DOHH2 (cell line): ENCODE results near the gene HLTF.

ENCODE experiments used
- H3F3A ChIP-seq: fragments of 200-600 bp; sonication (generic), shearing (Covaris generic); 2 replicates; pipeline ENCODE4 v1.6.0; 2016; ENCODE audit warnings: antibody characterized with exemption, mild to moderate bottlenecking; ENCODE audit not compliant: control insufficient read depth, insufficient read depth
- H3K27ac ChIP-seq: fragments of 200-600 bp; sonication (generic); 2 replicates; pipeline ENCODE4 v1.5.1; 2014; ENCODE audit warnings: low read depth, mild to moderate bottlenecking, low read length, moderate library complexity
- H3K27me3 ChIP-seq: fragments of 200-600 bp; sonication (generic); 2 replicates; pipeline ENCODE4 v1.6.1; 2014; ENCODE audit warnings: mild to moderate bottlenecking, low read length, mixed read lengths; ENCODE audit not compliant: control insufficient read depth
- H3K36me3 ChIP-seq: fragments of 200-600 bp; sonication (generic); 2 replicates; pipeline ENCODE4 v1.6.1; 2014; ENCODE audit warnings: mild to moderate bottlenecking, low read length, moderate library complexity, mixed read lengths; ENCODE audit not compliant: control insufficient read depth
- H3K4me1 ChIP-seq: fragments of 200-600 bp; sonication (generic); 2 replicates; pipeline ENCODE4 v1.6.1; 2014; ENCODE audit warnings: mild to moderate bottlenecking, low read length, mixed read lengths; ENCODE audit not compliant: control insufficient read depth
- H3K4me2 ChIP-seq: fragments of 200-600 bp; sonication (generic); 2 replicates; pipeline ENCODE4 v1.6.0; 2014; ENCODE audit warnings: mild to moderate bottlenecking, low read length, moderate library complexity
- H3K4me3 ChIP-seq: fragments of 200-600 bp; sonication (generic); 2 replicates; pipeline ENCODE4 v1.5.1; 2014; ENCODE audit warnings: mild to moderate bottlenecking, low read length, mixed read lengths
- H3K79me2 ChIP-seq: fragments of 200-600 bp; sonication (generic); 2 replicates; pipeline ENCODE4 v1.6.1; 2014; ENCODE audit warnings: mild to moderate bottlenecking, low read length, mixed read lengths; ENCODE audit not compliant: control insufficient read depth
- H3K9me2 ChIP-seq: fragments of 200-600 bp; sonication (generic); replicated peaks from 2 replicates; pipeline ENCODE4 v1.6.1; 2014; ENCODE audit warnings: mild to moderate bottlenecking, low read length, mixed read lengths; ENCODE audit not compliant: control insufficient read depth
- H3K9me3 ChIP-seq: fragments of 200-600 bp; sonication (generic); 2 replicates; pipeline ENCODE4 v1.6.1; 2014; ENCODE audit warnings: antibody characterized with exemption, low read length, mixed read lengths; ENCODE audit not compliant: control insufficient read depth, insufficient read depth
- H4K20me1 ChIP-seq: fragments of 200-600 bp; sonication (generic); 2 replicates; pipeline ENCODE4 v1.6.0; 2014; ENCODE audit warnings: low read depth, mild to moderate bottlenecking, antibody characterized with exemption, low read length, moderate library complexity; ENCODE audit not compliant: control insufficient read depth, insufficient read depth
- EZH2phosphoT487 ChIP-seq: fragments of 200-600 bp; sonication (generic); IDR thresholded peaks from 2 replicates; pipeline ENCODE4 v1.6.1; 2017; ENCODE audit warnings: borderline replicate concordance, mild to moderate bottlenecking, antibody characterized with exemption, low read length, moderate library complexity, mixed read lengths
- TF ChIP-seq, protein P1 (sequence below): fragments of 200-600 bp; sonication (generic); IDR thresholded peaks from one replicate; pipeline ENCODE4 v1.5.1; 2014; ENCODE audit warnings: antibody characterized with exemption, mild to moderate bottlenecking, low read depth, low read length; ENCODE audit not compliant: poor library complexity, severe bottlenecking

HLTF gene

DNA sequence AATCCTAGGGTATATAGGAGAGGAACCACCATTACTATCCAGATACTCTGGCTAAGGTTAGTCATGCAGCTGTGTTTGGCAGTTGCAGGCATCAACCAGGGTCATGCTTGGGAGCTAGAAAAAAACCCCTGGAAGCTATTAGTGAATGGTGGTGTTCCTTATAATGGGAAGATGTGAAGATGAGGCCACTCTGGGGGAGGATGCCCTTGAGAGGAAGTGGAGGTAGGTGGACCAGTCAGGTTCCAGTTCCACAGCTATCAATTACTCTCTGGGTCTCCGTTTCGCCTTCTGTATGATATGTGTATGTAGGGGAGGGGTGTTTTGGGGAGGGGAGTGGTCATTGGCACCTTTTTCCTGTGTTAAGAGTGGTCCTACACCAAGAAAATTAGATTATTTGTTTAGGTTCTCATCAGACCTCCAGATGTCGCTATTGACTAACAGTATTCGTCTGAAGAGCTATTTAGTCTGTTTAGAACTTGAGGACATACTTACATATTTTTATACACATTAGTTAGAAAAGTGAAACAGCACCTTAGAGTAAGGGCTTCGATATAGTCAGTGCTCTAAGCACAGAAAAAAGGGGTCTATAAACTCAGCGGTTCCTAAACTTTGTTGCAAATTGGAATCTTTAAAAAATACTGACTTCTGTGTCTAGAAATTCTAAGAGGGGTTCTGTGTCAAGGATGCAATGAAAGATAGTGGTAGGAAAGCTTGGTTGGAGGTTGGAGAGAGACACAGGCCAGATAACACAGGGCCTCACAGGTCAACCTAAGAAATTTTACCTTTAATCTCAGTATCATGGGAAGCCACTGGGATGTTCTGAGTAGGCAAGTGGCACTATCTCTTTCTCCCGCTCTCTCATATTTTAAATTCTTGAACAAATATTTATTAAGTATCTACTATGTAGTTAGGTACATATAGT is 34.0 kb upstream of the HLTF start:
- Histone ChIP-seq H3K4me1 (peaks cover 4% of the 10 kb centered on the region), H3K9me3 (no peaks in the 10 kb centered on the region), H4K20me1 (no peaks in the 10 kb centered on the region), H3K4me3 (no peak overlapping the region), H3K9me2 (no peaks in the 10 kb centered on the region), H3K4me2 (peak overlapping the region; percentile 30; the same call in 1 of the 2 replicates), H3K79me2 (no peaks in the 10 kb centered on the region), H3K27ac (no peak overlapping the region), H3K36me3 (no peaks in the 10 kb centered on the region), H3F3A (no peaks in the 10 kb centered on the region), H3K27me3 (no peaks in the 10 kb centered on the region)
- TF ChIP-seq, protein P1, sequence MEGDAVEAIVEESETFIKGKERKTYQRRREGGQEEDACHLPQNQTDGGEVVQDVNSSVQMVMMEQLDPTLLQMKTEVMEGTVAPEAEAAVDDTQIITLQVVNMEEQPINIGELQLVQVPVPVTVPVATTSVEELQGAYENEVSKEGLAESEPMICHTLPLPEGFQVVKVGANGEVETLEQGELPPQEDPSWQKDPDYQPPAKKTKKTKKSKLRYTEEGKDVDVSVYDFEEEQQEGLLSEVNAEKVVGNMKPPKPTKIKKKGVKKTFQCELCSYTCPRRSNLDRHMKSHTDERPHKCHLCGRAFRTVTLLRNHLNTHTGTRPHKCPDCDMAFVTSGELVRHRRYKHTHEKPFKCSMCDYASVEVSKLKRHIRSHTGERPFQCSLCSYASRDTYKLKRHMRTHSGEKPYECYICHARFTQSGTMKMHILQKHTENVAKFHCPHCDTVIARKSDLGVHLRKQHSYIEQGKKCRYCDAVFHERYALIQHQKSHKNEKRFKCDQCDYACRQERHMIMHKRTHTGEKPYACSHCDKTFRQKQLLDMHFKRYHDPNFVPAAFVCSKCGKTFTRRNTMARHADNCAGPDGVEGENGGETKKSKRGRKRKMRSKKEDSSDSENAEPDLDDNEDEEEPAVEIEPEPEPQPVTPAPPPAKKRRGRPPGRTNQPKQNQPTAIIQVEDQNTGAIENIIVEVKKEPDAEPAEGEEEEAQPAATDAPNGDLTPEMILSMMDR = peak; percentile 73
- TF ChIP-seq EZH2phosphoT487 = no peak

DNA sequence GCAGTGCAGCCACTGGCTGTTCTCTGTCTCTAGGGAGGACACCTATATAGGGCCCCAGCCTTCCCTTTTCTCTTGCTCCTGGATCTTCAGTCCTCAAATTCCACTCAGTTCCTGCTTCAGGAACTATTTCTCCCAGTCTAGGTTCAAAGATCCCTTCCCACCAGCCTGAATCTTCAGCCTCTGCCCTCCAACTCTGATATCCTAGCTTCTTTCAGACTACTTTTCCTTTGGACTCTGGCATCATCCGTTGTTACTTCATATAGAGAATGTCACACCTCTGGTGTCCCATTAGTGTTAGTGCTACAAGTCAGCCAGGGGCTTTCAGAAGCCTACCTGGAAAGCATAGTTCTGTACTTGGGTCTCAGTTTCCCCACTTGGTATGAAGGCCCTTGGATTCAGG is 33.1 kb upstream of the HLTF start:
- H3K4me2 ChIP-seq = no peak overlapping the region

DNA sequence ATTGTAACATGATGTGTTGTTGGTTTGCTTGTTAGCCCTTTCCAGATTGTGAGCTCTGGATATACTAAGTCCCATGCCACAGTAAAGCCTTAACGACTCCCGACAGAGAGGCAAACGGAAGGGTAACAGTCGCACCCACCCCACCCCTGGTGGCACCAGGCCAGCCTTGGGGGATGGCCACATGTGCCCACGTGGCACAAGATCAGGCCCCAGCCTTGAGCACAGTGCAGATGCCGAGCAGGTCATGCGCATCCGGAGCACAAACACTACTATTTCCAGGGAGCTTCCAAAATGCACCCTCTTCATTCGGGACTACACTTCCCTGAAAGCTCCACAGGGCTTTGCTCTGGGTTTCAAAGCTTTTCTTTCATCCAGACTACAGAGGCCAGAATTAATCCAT is 32.4 kb upstream of the HLTF start:
- TF ChIP-seq, protein P1 = no peak
- TF ChIP-seq EZH2phosphoT487 = no peak
- Histone ChIP-seq H4K20me1 (no peaks in the 10 kb centered on the region), H3K4me3 (no peak overlapping the region), H3F3A (no peaks in the 10 kb centered on the region), H3K27me3 (no peaks in the 10 kb centered on the region), H3K79me2 (no peaks in the 10 kb centered on the region), H3K9me3 (no peaks in the 10 kb centered on the region), H3K4me2 (no peak overlapping the region), H3K36me3 (no peaks in the 10 kb centered on the region), H3K4me1 (peaks cover 4% of the 10 kb centered on the region), H3K27ac (no peak overlapping the region), H3K9me2 (no peaks in the 10 kb centered on the region)

More for the DNA sequence above, 33.1 kb upstream of the HLTF start:
- H4K20me1 ChIP-seq = no peaks in the 10 kb centered on the region
- no peaks in the 10 kb centered on the region for H3K9me2 ChIP-seq
- H3K9me3 ChIP-seq = no peaks in the 10 kb centered on the region
- H3F3A ChIP-seq = no peaks in the 10 kb centered on the region
- peaks cover 4% of the 10 kb centered on the region for H3K4me1 ChIP-seq
- TF ChIP-seq EZH2phosphoT487 = no peak
- TF ChIP-seq, protein P1 = no peak
- no peak overlapping the region for H3K4me3 ChIP-seq
- no peaks in the 10 kb centered on the region for H3K27me3 ChIP-seq
- H3K27ac ChIP-seq = no peak overlapping the region
- no peaks in the 10 kb centered on the region for H3K36me3 ChIP-seq
- H3K79me2 ChIP-seq = no peaks in the 10 kb centered on the region
